C1 segment of cervical spinal cord (tissue), 14 donors: ENCODE data around the gene MXI1.

Source experiments
- DNase-seq, 14 donors: peaks; one replicate each; lab custom pipeline; 2025; lab: John Stamatoyannopoulos, UW

MXI1 gene

DNA sequence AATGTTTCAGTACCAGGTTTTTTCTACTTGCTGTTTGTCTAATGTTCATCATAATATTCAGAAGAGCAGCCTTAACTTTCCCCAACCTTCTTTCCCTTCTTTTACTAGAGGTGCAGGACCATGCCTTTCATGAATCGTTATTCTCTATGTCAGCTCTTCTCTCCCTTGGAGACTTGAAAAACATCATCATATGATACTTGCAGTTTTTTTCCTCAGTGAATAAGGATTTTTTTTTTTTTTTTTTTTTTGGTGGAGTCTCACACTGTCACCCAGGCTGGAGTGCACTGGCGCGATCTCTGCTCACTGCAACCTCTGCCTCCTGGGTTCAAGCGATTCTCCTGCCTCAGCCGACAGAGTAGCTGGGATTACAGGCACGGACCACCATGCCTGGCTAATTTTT is 67.2 kb downstream of the MXI1 start:
- DNase-seq = no peak

DNA sequence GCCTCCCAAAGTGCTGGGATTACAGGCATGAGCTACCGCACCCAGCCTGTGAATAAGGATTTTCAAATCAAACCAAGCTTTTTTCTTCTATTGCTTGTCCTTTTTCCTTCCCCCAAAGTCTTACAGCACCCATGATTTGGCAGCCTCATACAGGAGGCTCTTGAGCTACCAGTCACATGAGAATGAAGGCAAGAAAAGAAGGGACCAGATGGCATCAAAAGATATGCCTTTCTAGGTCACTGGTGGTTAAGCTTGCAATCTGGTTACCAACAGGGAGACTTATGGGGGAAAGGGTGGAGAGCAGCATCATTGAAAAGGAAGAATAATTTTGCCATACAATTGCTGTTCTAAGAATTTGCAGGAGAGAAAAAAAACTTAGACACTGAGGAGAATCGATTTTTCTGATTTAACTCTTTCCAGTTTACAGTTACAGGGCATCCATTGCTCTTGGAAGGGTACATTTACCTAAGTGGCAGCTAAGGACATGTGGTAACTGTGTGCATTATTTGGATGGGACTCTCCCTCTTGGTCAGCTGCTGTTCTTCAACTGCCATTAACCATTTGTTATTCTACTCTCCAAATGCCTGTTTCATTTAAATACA is 67.8 kb downstream of the MXI1 start:
- peak in 1 of 14 donors; percentile 83 for DNase-seq

DNA sequence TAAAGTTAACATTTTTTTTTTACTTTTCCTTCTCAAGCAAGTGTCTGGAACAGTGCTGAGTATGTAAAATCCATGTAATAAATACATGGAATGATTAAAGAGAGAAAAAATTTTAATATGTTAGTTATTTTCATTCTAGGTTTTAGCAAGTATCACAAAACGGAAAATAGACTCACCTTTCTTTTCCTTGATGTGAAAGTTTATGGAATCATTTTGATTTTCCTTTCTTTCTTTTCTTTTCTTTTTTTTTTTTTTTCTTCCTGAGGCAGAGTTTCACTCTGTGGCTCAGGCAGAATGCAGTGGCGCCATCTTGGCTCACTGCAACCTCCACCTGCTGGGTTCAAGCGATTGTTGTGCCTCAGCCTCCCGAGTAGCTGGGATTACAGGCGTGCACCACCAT is 69.2 kb downstream of the MXI1 start:
- no peak for DNase-seq

DNA sequence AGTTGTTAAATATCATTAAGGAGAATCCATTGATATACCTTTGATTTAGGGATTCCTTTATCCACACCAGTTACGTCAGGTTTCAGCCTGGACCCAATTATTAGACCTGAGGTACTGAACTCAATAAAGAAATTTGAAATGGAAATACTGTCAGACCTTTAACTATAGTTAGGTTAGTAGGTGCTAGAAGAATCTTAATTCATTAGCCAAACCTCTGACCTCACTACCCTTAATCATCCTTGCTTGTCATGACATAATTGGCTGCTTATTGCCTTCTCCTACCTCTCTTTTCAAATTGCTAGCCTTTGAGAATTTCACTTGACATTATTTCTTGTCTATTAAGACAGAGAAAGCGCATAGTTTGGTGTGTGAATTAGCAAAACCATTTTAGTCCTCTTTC is 70.2 kb downstream of the MXI1 start:
- no peak for DNase-seq

DNA sequence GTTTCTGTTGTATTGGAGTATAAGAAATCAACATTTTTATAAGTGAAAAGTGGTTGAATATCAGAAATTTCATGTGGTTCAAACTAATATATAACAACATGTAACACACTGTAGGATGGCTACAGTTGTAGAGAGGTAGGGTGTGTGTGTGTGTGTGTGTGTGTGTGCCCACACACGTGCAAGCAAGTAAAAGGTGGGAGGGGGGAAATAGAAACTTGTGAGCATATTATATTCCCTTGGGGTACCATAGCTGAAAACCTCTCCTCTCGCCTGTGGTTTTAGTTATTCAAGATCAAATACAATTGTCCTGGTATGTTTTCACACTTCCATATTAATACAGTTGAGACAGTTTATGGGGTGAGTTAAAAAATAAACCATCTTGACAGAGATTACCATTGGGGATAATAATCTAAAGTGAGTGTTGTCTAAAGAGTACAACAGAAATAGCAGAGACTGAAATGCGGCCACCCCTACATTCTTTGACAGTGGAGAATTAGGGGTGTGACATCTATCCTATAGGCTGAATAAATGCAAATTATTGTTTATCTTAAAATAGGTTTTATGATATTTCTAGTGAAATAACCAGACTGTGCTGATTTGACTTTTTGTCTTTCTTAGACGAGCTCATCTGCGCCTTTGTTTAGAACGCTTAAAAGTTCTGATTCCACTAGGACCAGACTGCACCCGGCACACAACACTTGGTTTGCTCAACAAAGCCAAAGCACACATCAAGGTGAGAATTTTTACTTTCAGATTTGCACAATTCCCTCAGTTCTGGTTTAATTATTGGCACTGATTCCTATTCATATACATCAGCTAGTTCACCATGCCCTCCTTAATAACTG is 71.4 kb downstream of the MXI1 start:
- DNase-seq = no peak

DNA sequence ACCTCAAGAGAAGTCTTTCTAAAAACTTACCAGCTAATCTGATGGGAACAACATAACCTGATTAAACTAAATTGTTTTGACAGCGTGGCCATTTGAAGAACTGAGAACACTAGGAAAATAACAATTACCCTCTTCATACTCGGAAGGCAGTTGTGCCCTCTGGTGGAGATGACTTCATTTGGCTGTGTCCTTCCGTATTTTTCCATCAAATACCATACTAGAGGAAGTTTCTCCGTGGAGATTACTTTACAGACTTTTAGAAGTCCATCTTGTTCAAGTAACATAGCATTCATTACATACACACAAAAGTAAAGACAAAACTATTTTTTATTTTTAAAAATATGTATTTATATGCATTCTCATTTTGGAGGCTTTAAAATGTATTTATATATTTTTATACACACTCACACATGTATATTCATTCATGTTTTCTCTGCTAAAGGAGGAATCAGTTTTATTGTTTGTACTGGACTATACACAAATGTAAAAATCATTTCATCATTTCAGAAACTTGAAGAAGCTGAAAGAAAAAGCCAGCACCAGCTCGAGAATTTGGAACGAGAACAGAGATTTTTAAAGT is 72.1 kb downstream of the MXI1 start:
- peak in 7 of 14 donors; percentile 9 to 75 (median 47) for DNase-seq

DNA sequence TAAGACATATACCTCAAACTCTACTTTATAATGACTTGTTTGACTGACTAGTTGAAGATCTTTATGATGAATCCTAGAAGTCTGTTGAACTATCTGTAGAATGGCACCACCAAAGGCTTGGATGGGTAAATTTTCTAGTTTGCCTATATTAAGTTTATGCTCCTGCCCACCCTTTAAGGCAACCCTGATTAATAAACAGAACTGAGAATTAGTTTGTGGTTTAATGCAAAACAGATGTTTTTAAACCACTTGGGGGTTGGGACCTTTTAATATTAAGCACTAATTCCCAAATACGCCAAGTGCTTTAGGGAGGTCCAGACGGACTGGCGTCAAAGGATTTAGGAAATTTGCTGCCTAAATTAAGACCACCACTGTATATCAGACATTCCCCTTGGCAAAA is 76.9 kb downstream of the MXI1 start:
- DNase-seq = no peak

DNA sequence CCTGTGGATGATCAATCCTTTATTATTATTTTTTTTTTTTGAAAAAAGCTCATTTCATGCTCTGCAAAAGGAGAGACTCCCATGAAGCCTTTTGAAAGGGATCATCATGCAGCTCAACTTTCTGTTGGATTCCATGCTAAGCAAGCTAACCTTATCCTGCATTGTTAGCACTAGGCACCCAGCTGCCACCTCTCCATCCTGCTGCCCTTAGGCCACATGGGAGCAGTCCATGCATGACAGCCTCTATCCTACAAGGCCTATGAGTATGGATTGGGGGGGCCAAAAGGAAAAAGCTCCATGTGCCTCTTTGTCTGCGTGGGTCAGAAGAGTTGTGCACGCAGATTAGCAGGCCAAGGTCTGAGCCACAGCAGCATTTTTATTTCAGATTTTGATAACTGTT is 78.1 kb downstream of the MXI1 start:
- no peak for DNase-seq

DNA sequence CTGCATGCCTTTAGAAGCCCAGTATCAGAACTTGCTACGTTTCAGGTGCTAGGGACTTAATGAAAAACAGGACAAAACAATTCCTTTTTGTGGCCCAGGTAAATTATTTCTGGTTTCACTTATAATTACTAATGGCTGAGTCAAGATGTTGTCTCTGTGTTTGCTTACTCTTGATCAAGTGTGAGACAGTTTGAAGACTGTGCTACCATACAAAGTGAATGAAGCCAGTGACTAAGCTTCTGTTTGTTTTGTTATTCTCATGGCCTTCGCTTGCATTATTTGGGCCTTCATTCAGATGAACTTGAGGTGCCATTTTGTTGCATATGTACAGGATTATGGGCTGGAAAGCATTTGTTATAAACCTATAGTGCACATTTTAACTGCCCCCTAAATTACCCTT is 79.4 kb downstream of the MXI1 start:
- DNase-seq = no peak

DNA sequence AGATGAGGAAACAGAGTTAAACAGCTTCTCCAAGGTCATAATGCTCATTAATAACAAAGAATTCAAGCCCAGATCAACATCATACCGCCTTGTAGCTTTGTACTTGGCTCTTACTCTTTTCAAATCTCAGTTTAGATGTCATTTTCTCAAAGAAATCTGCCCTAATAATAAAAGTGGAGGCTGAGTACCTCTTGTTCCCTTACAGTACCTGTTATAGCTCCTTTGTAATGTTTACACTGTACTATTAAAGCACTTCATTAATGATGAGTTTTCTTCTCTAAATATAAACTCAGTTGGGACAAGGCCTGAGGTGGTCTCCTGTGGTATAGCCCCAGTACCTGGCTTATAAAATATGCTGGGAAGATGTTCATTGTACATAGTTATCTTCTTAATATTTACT is 89.6 kb downstream of the MXI1 start:
- DNase-seq = no peak

DNA sequence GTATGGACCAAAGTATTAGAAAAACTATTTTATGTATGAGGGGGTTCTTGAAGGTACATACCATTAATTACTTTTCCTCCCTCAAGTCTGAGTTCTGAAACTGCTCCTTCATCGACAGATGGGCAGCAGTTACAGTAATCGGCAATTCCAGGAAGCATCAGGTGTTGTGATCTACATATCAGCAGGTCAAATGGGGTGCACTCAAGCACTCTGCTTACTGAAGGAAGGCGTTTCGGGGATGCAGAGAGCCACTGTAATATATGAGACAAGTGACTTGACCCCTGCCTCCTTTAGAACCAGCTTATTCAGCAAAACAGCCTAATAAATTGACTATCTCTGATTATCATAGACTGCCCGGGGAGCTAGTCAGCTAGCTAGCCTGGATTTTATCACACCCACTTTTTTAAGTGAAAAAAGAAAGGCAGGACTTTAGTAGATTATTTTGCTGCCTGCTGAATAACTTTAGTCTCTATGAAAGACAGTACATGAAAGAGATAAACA is 93.1 kb downstream of the MXI1 start:
- DNase-seq = no peak

DNA sequence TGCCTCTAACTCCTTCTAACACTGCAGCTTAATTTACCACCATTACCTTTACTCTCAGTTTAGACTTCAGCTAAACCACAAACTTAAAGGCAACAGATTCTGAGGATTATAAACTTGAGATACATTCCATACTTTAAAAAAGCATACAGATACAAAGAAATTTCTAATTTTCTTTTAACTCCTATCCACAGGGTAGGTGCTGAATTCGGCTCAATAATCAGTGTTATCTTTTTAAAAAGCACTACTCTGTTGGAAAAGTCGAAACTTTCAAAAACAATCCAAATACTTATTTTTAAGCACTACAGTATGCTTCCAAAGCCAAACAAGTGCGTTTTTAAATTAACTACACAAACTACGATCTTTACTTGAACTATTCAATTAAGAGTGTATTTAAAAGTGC is 96.3 kb downstream of the MXI1 start:
- DNase-seq = no peak

DNA sequence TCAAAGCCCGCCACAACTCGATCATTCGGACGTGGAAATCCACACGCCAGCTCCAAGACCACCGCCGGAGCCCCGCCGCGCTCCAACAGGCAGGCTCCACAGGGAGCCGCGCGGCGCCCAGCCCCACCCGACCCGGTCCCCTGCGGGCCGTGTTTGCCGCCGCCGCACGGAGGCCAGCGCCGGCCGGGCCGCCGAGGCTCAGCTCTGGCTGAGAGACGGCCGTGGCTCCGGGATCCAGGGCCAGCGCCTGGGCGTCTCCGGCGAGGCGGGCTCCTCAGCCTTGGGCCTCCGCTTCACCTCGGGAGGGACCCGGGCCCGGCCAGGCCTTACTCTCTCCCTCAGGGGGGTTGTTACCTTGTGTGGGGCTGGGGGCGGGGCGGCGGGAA is 97.0 kb downstream of the MXI1 start:
- DNase-seq = peak in 2 of 14 donors; percentile 39 to 45

DNA sequence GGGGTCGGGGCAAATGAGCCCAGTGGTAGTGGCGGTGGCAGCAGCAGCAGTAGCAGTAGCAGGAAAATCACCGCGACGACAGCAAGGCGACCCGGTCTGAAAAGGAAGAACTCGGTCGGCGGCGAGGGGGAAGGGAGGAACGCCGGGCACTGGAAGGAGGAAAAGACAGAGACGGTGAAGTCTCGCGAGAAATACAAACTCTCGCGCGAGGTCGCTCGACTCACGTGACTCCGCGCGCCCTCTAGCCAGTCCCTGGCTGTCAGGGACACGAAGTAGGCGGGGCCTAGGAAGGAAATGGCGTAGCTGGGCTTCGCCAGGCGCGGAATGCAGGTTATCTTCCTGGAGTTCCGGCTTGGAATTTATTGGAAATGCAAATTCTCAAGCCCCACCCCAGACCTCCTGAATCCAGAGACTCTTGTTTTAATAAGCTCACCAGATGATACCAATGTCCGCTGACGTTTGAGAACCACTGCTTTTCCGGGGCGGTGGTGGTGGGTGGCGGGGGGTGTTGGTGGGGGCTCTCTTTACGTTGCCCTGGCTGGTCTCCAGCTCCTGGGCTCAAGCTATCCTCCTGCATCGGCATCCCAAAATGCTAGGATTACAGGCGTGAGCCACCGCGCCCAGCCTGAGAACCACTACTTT is 97.5 kb downstream of the MXI1 start, which contains the start of gene SMNDC1:
Gene SMNDC1, minus strand, starts transcription at position 141 of the 642 bp plus-strand sequence. CDS start 1,333 bp downstream, outside the sequence.
- DNase-seq = peak; percentile 64 to 97 (median 92)

DNA sequence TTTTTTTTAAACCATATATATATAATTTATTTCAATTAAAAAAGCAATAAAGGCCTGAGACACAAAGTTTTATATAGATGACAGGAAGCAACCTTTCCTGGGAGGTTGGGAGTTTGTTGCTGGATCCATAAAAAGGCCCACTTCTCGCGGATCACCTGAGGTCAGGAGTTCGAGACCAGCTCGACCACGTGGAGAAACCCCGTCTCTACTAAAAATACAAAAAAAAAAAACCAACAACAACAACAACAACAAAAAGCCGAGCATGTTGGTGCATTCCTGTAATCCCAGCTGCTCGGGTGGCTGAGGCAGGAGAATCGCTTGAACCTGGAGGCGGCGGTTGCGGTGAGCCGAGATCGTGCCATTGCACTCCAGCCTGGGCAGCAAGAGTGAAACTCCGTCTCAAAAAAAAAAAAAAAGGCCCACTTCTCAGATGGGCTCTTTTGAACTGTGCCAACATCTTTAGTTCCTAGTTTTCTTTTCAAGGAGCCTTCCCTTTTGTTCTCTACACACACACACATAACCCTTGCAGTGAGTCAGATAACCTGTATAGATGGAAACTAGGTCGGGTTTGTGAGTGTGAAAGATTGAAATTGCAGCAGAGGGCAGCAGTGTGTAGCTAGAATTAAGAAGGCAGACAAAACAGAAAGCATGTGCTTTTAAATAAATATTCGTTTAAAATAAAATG is 98.5 kb downstream of the MXI1 start:
- DNase-seq = peak in 3 of 14 donors; percentile 3 to 62 (median 12)

DNA sequence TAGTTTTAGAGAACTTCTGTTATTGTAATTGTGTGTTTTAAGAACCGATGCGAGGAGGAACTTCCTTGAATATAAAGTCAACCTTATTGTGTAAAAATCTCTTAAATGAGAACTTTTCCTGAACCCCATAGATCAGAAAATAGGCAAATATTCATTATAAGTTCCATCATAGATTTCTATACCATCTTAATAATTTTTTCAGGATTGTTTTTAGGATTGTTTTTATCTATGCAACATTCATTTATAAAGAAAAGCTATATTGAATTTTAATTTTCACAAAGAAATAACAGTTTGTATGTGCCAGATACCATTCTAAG is 99.0 kb downstream of the MXI1 start:
- no peak for DNase-seq

DNA sequence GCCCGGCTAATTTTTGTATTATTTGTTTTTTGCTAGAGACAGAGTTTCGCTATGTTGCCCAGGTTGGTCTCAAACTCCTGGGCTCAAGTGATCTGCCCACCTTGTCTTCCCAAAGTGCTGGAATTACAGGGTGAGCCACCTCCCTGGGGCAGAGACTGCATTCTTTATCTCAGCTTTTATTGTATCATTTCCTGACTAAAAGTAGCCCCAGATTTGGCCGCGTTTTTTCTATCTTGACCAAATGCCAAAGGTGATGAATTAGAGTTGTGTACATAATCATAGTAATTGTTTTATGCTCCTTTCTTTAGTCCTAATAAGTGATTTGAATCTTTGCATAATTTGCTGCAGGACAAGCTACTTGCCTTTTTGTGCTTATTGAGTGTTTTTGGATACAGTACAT is 100.4 kb downstream of the MXI1 start:
- no peak for DNase-seq

DNA sequence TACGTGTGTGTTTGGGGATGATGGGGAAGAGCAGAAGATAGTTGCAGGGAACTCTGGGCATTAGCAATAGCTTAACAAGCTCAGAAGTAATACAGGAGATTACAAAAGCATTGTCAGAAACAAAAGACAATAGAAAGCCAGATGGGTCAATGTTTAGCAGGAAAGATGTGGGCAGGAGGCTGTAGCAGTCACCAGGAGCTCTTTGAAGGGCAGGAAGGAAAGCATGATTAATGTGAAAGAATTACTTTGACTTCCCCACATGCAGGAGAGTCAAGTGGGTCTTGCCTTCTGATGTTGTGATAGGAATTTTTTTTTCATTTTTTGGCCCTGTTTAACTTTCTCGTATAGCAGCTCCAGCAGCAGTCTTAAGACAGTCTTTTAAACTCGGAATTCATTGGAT is 103.3 kb downstream of the MXI1 start:
- no peak for DNase-seq

DNA sequence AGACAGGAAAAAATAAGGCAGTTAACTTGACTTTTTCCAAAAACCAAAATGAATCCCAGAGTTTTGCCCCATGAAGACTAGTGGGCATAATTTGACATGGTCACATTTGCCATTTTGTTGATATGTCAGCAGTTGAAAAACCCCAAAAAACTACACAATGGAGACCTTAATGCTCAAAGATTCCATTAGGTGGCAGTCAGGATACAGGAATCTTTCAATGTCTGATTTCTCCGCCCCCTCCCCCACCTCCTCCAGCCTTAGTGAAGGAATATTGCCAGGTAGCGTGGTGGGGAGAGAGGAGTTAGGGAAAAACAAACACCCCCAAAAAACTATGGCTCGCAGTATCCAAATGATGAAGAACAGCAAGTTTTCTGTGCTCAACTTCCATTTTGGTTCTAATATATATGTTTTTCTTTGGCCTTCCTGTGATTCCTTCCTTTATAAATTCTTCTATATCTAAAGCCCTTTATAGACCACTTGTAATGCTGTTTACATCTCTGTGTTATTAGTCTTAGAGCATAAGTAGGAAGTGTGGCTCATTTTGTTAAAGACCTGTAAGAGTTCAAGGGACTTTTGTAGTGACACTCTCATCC is 104.0 kb downstream of the MXI1 start:
- peak in 3 of 14 donors; percentile 2 to 57 (median 5) for DNase-seq

DNA sequence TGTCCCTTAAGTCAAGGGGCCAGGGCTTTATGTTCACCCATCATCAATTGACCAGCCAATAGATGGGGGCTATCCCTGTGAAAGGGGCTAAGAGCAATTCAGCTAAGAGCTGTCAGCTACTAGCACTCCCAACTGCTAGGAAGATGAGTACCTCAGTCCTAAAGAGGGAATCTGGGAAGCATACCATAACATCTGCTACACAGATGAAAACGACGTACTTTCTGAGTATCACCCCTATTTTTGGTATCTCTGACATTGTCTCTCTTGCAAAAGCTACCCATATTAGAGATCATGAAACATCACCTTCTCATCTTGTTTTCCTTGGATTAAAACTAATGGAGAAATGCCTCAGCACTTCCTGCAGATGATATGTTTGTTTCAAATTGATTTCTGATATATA is 104.8 kb downstream of the MXI1 start:
- DNase-seq = no peak

DNA sequence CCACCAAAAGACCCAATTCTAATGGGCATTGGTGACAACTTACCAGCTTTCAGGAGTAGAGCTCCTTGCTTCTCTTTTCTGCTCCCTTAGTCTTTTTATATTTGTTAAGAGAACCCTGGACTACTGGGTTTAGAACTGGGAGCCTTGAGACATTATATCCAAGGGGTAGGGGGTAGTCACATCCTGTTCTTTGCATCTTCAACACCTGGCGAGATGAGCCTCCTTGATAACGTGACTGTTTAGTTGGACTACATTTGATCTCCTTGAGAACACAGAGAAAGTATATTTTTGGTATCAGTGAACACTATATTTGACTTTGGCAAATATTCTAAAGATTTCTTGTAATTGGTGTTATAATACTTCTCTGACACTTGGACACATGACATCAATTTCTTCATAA is 106.3 kb downstream of the MXI1 start:
- no peak for DNase-seq
